Stomach (tissue), 4 donors: Measurements from ENCODE around the gene DIS3L2.

Source experiments
- CTCF ChIP-seq, 7 experiments: fragments of 450-650 bp in 4 of 7; fragments of 200-600 bp in 3 of 7; sonication (generic) in 3 of 7; IDR thresholded peaks; one replicate each; pipeline ENCODE4 v1.5.1; 2016 to 2019; ENCODE audit warnings: antibody characterized with exemption in 7 of 7, control low read depth in 2 of 7, mild to moderate bottlenecking in 1 of 7
- EP300 ChIP-seq: sonication (generic); formaldehyde crosslinking; IDR thresholded peaks from one replicate; pipeline ENCODE4 v1.6.1; 2017; ENCODE audit warnings: antibody characterized with exemption
- POLR2A ChIP-seq, 4 donors: fragments of 450-650 bp; IDR thresholded peaks; one replicate each; pipeline ENCODE4 v1.6.1; 2016; ENCODE audit warnings: antibody characterized with exemption in 4 of 4, control low read depth in 2 of 4, mild to moderate bottlenecking in 1 of 4, moderate library complexity in 1 of 4
- POLR2AphosphoS5 ChIP-seq, 3 donors: sonication (generic); formaldehyde crosslinking; IDR thresholded peaks; one replicate each; pipeline ENCODE4 v1.6.1; 2016; ENCODE audit warnings: antibody characterized with exemption in 3 of 3

- TF ChIP-seq CTCF (IDR thresholded peaks at IDR 0.05) (no peak), EP300 (no peak), POLR2A (IDR thresholded peaks at IDR 0.05) (no peak), POLR2AphosphoS5 (IDR thresholded peaks at IDR 0.05) (no peak)
Observed at GRCh38 chr2:232375164-232375563, 413.7 kb downstream of the DIS3L2 start.
